Fibroblast of skin of left biceps (primary cell): ENCODE results near the gene LMAN2.
"Not testable (repeated sequence)": the region's sequence is repeated elsewhere in the genome, so short reads cannot be mapped to it uniquely, and the experiment has no call there.

ENCODE experiments used
- DNase-seq, 2 experiments: peaks; one replicate each; pipeline ENCODE4 v3.0.0-alpha.2; 2013; ENCODE audit warnings: low read depth in 2 of 2

The LMAN2 gene

GRCh38 chr5:177364159-177364962 lies 12.9 kb upstream of the LMAN2 start:
- no peak for DNase-seq

- no peak for DNase-seq
These were observed 12.1 kb upstream of the LMAN2 start for GRCh38 chr5:177363565-177363964.

GRCh38 chr5:177362610-177363507 lies 11.4 kb upstream of the LMAN2 start:
- DNase-seq: no peak

- DNase-seq: no peak
These were observed 10.8 kb upstream of the LMAN2 start for GRCh38 chr5:177362292-177362609.

- no peak for DNase-seq
These were observed 10.2 kb upstream of the LMAN2 start for GRCh38 chr5:177361418-177362291.

- not testable (repeated sequence) for DNase-seq
These were observed 9.3 kb upstream of the LMAN2 start for GRCh38 chr5:177360740-177361139.

GRCh38 chr5:177359860-177360259 lies 8.4 kb upstream of the LMAN2 start:
- no peak for DNase-seq

GRCh38 chr5:177359451-177359851 lies 8.0 kb upstream of the LMAN2 start:
- DNase-seq: no peak

GRCh38 chr5:177358370-177358819 lies 6.9 kb upstream of the LMAN2 start:
- DNase-seq: no peak

- no peak for DNase-seq
These were observed 6.2 kb upstream of the LMAN2 start, which contains the start of gene RGS14 for GRCh38 chr5:177357459-177358351. Gene RGS14 (plus strand): TSS chr5:177357924. CDS start chr5:177358025, 101 bp downstream.

GRCh38 chr5:177357146-177357458 lies 5.6 kb upstream of the LMAN2 start:
- no peak for DNase-seq

- DNase-seq: no peak
These were observed 5.3 kb upstream of the LMAN2 start for GRCh38 chr5:177356746-177357145.

GRCh38 chr5:177355868-177356168 lies 4.3 kb upstream of the LMAN2 start:
- DNase-seq: no peak

- no peak for DNase-seq
These were observed 3.8 kb upstream of the LMAN2 start for GRCh38 chr5:177355162-177355867.

- no peak for DNase-seq
These were observed 3.2 kb upstream of the LMAN2 start for GRCh38 chr5:177354711-177355110.

- DNase-seq: no peak
These were observed 2.8 kb upstream of the LMAN2 start for GRCh38 chr5:177354256-177354655.

- DNase-seq: no peak
These were observed 1.6 kb upstream of the LMAN2 start for GRCh38 chr5:177353093-177353492.

- no peak for DNase-seq
These were observed 584 bp downstream of the LMAN2 start for GRCh38 chr5:177350776-177351391.

GRCh38 chr5:177349762-177350161 lies 1.7 kb downstream of the LMAN2 start:
- DNase-seq: no peak

- no peak for DNase-seq
These were observed 2.2 kb downstream of the LMAN2 start for GRCh38 chr5:177349362-177349647.
